Right atrium auricular region (tissue), 2 donors: ENCODE data around the gene SLITRK6. TPM values are rescaled to one million over a fixed set of nuclear protein-coding genes. Genes with fewer than 3 reads are reported as not detected.
A peak's percentile ranks its signal among the peaks of the same experiment; 100 is the strongest.

Experiments
- DNase-seq: peaks from one replicate; pipeline ENCODE4 v3.0.0-alpha.2; 2019; ENCODE audit warnings: low spot score
- H3K27ac ChIP-seq, 2 donors: fragments of 200-600 bp; sonication (generic); 1 replicate in 1 of 2; 2 replicates in 1 of 2; pipeline ENCODE4 v1.5.1; 2016 to 2019
- H3K27me3 ChIP-seq, 2 donors: fragments of 200-600 bp; sonication (generic); one replicate each; pipeline versions ENCODE4 v1.5.1 to v1.6.0; 2017 to 2019
- H3K36me3 ChIP-seq: fragments of 200-600 bp; sonication (generic); one replicate; pipeline ENCODE4 v1.5.1; 2016
- H3K4me1 ChIP-seq, 2 donors: fragments of 200-600 bp; sonication (generic); one replicate each; pipeline versions ENCODE4 v1.5.1 to v1.6.0; 2017 to 2019
- H3K4me3 ChIP-seq, 2 donors: fragments of 200-600 bp; sonication (generic); 1 replicate in 1 of 2; 2 replicates in 1 of 2; pipeline ENCODE4 v1.5.1; 2017 to 2019; ENCODE audit warnings: mild to moderate bottlenecking in 1 of 2, moderate library complexity in 1 of 2
- H3K9me3 ChIP-seq, 2 donors: fragments of 200-600 bp; sonication (generic); one replicate each; pipeline ENCODE4 v1.5.1; 2019
- total RNA-seq, 2 donors: library from RNA; depleted of rRNA; stranded (reverse); fragments of >200 nt; gene quantifications; one replicate each; pipeline ENCODE4 v1.1.0, GENCODE V29; 2016
- TF ChIP-seq, protein P1 (sequence below), 2 donors: fragments of 200-600 bp; sonication (generic); IDR thresholded peaks; one replicate each; pipeline ENCODE4 v1.5.1; 2019; ENCODE audit warnings: antibody characterized with exemption in 2 of 2

SLITRK6 gene, protein sequence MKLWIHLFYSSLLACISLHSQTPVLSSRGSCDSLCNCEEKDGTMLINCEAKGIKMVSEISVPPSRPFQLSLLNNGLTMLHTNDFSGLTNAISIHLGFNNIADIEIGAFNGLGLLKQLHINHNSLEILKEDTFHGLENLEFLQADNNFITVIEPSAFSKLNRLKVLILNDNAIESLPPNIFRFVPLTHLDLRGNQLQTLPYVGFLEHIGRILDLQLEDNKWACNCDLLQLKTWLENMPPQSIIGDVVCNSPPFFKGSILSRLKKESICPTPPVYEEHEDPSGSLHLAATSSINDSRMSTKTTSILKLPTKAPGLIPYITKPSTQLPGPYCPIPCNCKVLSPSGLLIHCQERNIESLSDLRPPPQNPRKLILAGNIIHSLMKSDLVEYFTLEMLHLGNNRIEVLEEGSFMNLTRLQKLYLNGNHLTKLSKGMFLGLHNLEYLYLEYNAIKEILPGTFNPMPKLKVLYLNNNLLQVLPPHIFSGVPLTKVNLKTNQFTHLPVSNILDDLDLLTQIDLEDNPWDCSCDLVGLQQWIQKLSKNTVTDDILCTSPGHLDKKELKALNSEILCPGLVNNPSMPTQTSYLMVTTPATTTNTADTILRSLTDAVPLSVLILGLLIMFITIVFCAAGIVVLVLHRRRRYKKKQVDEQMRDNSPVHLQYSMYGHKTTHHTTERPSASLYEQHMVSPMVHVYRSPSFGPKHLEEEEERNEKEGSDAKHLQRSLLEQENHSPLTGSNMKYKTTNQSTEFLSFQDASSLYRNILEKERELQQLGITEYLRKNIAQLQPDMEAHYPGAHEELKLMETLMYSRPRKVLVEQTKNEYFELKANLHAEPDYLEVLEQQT
- under 1 TPM; 0.47 to 0.82 TPM for total RNA-seq

DNA sequence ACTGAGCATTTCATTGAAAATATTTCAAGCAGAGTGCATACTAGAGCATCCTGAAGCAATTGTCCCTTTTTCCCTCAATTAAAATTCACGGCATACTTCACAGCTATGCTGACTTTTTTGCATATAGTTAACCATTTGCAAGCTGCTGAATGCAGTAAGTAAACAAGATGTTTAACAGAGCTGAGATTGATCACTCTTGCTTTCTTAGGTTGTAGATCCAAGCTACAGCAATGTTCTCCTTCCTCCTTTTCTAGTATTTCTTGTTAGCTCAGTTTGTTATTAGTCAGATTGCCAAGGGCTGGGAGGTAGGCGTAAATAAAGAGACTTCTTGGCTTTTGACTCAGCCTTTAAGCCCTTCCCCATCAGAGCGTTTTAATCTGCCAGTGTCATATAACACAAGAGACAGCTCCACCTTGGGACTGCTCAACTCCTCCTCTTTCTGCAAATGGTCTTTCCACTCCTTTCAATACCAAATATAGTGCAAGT is at the start of gene SLITRK6:
SLITRK6 (minus strand) TSS at position 323 of the 486 bp plus-strand sequence. CDS start 2,911 bp downstream, outside the sequence.
- H3K4me3 ChIP-seq, result no peak within 1 kb of the TSS
- H3K27ac ChIP-seq, result no peak within 1 kb of the TSS
- TF ChIP-seq, protein P1, sequence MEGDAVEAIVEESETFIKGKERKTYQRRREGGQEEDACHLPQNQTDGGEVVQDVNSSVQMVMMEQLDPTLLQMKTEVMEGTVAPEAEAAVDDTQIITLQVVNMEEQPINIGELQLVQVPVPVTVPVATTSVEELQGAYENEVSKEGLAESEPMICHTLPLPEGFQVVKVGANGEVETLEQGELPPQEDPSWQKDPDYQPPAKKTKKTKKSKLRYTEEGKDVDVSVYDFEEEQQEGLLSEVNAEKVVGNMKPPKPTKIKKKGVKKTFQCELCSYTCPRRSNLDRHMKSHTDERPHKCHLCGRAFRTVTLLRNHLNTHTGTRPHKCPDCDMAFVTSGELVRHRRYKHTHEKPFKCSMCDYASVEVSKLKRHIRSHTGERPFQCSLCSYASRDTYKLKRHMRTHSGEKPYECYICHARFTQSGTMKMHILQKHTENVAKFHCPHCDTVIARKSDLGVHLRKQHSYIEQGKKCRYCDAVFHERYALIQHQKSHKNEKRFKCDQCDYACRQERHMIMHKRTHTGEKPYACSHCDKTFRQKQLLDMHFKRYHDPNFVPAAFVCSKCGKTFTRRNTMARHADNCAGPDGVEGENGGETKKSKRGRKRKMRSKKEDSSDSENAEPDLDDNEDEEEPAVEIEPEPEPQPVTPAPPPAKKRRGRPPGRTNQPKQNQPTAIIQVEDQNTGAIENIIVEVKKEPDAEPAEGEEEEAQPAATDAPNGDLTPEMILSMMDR (IDR thresholded peaks at IDR 0.05), result no peak
- no peaks in the 10 kb centered on the region for H3K27me3 ChIP-seq
- H3K9me3 ChIP-seq, result no peaks in the 10 kb centered on the region
- H3K36me3 ChIP-seq, result no peaks in the 10 kb centered on the region
- H3K4me1 ChIP-seq, result no peaks in the 10 kb centered on the region
- DNase-seq, result no peak

DNA sequence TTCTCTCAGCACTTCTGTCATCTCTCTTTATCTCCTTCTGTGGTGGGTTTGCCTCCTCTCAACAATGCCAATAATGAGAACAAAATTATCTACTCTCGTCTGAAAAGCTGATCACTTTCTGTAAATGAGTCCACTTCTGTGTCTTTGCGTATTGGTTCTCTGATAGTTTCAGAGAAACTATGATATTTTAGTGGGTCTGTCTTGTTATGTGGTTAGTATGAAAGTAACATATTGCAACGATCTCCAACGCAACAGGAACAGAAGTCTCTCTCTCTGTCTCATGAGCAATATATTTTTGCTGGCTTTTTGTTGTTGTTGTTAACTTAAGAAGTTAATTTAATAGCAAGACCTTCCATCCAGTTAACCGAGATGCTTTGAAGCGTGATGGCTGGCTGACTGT is 47.8 kb upstream of the SLITRK6 start:
- TF ChIP-seq, protein P1 (IDR thresholded peaks at IDR 0.05), result no peak
- no peaks in the 10 kb centered on the region for H3K27me3 ChIP-seq
- H3K36me3 ChIP-seq, result no peaks in the 10 kb centered on the region
- no peak for DNase-seq
- no peaks in the 10 kb centered on the region for H3K4me1 ChIP-seq
- H3K27ac ChIP-seq, result no peak overlapping the region
- no peak overlapping the region for H3K4me3 ChIP-seq
- peaks cover 0 to 13% of the 10 kb centered on the region in 2 donors for H3K9me3 ChIP-seq

DNA sequence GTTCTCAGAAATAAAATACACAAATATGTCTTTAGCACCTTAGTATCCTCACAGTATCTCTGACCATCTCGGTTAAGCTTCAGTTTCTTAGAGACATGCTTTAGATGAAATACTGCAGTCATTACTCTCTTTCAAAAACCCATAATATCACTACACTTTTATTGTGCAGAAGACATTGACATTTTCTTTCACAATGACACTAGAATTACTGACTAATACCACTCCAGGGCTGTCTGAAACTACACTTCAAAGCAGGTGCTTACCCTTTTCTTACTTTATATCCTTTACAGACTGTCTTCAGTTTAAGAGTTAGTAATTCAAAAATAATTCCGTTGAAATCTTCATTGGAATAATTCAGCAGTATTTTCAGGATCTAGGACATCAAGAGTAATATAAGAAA is 42.2 kb upstream of the SLITRK6 start:
- Histone ChIP-seq H3K9me3 (no peaks in the 10 kb centered on the region), H3K36me3 (no peaks in the 10 kb centered on the region), H3K27me3 (no peaks in the 10 kb centered on the region), H3K4me3 (no peak overlapping the region), H3K4me1 (no peaks in the 10 kb centered on the region), H3K27ac (no peak overlapping the region)
- TF ChIP-seq, protein P1 (IDR thresholded peaks at IDR 0.05), result no peak
- no peak for DNase-seq

DNA sequence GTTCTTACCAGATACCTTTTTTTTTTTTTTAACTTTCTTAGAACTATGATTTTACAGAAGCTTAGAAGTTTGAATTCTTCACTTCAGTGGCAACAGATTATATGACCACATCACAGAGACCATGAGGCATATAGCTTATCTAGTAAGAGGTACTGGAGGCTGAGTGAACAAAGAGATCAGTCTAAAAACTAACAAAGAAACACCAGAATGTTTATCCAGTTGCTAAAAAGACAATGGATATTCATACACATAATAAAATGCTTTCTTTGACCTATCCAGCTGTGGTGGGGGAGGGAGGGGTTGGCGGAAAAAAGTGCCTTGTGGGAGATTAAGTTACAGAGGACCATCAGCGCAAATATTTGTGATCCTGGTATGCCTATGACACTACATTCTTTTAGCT is 34.7 kb upstream of the SLITRK6 start:
- Histone ChIP-seq H3K4me1 (no peaks in the 10 kb centered on the region), H3K4me3 (no peak overlapping the region), H3K36me3 (no peaks in the 10 kb centered on the region), H3K27me3 (no peaks in the 10 kb centered on the region), H3K27ac (no peak overlapping the region), H3K9me3 (no peaks in the 10 kb centered on the region)
- no peak for DNase-seq
- TF ChIP-seq, protein P1 (IDR thresholded peaks at IDR 0.05), result no peak

DNA sequence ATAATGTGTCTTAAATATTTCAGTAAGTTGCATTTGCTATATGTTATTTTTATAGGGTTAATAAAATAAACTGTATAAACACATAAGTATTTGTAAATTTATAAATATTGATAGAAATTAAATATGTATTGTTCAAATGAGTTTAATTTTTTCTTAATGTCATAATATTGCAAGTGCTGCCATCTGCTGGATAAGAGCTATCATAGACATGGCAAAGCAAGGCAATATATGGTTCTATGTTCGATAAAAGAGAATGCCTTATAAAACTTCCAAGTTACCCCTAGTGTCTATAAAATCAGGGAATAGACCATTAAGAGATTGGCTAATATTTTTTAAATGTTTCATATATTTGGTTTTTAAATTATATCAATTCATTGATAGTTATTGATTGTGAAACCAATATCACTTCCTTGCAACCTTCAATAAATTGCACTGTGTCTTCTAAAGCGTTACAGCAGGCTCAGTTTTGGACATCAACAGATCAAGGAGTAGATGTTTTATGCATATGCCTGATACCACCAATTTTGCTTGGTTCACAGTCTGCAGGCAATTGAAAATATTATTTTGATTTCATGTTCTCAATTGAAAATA is 29.0 kb upstream of the SLITRK6 start:
- no peaks in the 10 kb centered on the region for H3K4me1 ChIP-seq
- no peak for DNase-seq
- no peak overlapping the region for H3K27ac ChIP-seq
- no peaks in the 10 kb centered on the region for H3K9me3 ChIP-seq
- TF ChIP-seq, protein P1 (IDR thresholded peaks at IDR 0.05), result peak; percentile 47 to 69
- H3K36me3 ChIP-seq, result no peaks in the 10 kb centered on the region
- H3K27me3 ChIP-seq, result no peaks in the 10 kb centered on the region
- H3K4me3 ChIP-seq, result no peak overlapping the region
